C4-2B (cell line): ENCODE results near the gene KRTAP12-4.
"Not testable (repeated sequence)": the region's sequence is repeated elsewhere in the genome, so short reads cannot be mapped to it uniquely, and the experiment has no call there.

Experiments
- H3K27ac ChIP-seq: fragments of 450-650 bp; 2 replicates; pipeline ENCODE4 v1.5.1; 2017
- ZFX ChIP-seq: fragments of 450-650 bp; IDR thresholded peaks from 2 replicates; pipeline ENCODE4 v1.6.1; 2017
- TF ChIP-seq, protein P1 (sequence below): fragments of 450-650 bp; conservative IDR thresholded peaks from 2 replicates; pipeline ENCODE4 v1.5.1; 2017; ENCODE audit warnings: mild to moderate bottlenecking

Gene KRTAP12-4

GRCh38 chr21:44649521-44650100 is 4.8 kb downstream of the KRTAP12-4 start:
- TF ChIP-seq ZFX = no peak
- TF ChIP-seq, protein P1, sequence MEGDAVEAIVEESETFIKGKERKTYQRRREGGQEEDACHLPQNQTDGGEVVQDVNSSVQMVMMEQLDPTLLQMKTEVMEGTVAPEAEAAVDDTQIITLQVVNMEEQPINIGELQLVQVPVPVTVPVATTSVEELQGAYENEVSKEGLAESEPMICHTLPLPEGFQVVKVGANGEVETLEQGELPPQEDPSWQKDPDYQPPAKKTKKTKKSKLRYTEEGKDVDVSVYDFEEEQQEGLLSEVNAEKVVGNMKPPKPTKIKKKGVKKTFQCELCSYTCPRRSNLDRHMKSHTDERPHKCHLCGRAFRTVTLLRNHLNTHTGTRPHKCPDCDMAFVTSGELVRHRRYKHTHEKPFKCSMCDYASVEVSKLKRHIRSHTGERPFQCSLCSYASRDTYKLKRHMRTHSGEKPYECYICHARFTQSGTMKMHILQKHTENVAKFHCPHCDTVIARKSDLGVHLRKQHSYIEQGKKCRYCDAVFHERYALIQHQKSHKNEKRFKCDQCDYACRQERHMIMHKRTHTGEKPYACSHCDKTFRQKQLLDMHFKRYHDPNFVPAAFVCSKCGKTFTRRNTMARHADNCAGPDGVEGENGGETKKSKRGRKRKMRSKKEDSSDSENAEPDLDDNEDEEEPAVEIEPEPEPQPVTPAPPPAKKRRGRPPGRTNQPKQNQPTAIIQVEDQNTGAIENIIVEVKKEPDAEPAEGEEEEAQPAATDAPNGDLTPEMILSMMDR = no peak
- H3K27ac ChIP-seq = no peak overlapping the region

GRCh38 chr21:44648557-44649311 is 5.7 kb downstream of the KRTAP12-4 start:
- no peak overlapping the region for H3K27ac ChIP-seq
- TF ChIP-seq, protein P1 = no peak
- TF ChIP-seq ZFX = no peak

DNA sequence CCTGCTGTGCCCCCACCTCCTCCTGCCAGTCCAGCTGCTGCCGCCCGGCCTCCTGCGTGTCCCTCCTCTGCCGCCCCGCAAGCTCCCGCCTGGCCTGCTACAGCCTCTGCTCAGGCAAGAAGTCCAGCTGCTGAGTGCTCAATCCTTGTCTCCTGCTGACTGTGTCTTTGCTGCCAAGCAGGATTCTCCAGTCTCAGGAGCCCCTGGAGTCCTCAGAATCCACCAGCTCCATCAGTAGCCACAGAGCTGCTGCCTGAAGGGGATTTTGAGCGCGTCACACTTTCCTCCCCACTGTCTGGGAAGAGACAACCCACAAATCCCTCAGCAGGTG is 7.3 kb downstream of the KRTAP12-4 start:
- no peak for TF ChIP-seq ZFX
- TF ChIP-seq, protein P1 = no peak
- no peak overlapping the region for H3K27ac ChIP-seq

DNA sequence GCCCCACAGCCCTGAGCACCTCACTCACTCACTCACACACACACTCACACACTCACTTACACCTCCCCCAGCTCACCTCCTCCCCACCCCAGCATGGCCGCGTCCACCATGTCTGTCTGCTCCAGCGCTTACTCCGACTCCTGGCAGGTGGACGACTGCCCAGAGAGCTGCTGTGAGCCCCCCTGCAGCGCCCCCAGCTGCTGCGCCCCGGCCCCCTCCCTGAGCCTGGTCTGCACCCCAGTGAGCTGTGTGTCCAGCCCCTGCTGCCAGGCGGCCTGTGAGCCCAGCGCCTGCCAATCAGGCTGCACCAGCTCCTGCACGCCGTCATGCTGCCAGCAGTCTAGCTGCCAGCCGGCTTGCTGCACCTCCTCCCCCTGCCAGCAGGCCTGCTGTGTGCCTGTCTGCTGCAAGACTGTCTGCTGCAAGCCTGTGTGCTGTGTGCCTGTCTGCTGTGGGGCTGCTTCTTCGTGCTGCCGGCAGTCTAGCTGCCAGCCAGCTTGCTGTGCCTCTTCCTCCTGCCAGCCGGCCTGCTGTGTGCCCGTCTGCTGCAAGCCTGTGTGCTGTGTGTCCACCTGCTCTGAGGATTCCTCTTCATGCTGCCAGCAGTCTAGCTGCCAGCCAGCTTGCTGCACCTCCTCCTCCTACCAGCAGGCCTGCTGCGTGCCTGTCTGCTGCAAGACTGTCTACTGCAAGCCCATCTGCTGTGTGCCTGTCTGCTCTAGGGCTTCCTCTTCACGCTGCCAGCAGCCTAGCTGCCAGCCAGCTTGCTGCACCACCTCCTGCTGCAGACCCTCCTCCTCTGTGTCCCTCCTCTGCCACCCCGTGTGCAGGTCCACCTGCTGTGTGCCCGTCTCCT is 7.9 kb downstream of the KRTAP12-4 start, which contains the start of gene KRTAP10-11:
Gene KRTAP10-11, plus strand, starts transcription at position 49 of the 856 bp plus-strand sequence. Its CDS starts 45 bp downstream, at position 94.
- H3K27ac ChIP-seq = not testable (repeated sequence)

DNA sequence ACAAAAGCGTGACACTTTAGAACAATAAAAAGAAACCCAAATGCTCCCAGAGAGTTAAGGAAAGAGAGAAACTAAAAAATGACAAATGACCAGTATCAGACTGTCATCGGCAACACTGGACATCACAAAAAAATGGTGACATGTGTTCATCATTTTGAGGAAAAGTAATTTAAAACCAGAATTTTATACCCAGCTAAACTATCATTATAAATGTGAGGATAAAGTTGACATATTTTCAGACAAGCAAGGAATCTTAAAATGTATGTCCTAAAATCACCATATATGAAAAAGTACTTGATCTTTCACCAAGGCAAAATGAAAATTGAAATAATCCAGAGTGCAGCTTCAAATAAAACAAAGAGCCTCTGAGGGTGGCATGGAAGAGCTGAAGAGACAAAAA is 9.6 kb downstream of the KRTAP12-4 start:
- no peak for TF ChIP-seq ZFX
- TF ChIP-seq, protein P1 = no peak

DNA sequence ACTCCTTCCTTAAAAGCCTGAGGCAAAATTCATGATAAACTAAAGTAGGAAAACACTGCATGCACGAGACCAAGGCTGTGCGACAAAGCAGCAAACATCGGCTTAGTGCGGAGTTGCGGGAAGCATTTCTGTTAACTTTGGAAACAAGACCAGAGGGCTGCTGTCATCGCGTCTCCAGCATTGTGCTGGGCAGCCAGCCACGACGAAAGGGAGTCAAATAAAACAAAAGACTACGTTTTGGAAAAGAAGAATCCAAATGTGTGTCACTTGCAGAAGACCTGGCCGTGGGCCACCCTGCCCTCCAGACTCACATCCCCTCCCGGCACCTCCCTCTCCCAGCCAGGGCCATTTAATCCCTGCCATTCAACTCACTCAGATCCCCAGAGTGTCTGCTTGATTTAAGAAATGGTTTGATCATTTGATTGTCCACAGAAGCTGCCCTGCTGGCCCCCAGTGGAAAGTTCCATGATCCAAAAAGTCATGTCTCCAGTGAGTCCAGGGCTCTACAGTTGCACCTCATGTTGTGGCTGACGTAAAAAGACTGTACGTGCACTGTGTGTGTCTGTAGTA is 10.6 kb downstream of the KRTAP12-4 start:
- TF ChIP-seq, protein P1 = no peak
- TF ChIP-seq ZFX = no peak
- H3K27ac ChIP-seq = no peak overlapping the region

More for the DNA sequence above, 9.6 kb downstream of the KRTAP12-4 start:
- no peak overlapping the region for H3K27ac ChIP-seq

GRCh38 chr21:44640761-44641160 is 13.7 kb downstream of the KRTAP12-4 start:
- TF ChIP-seq, protein P1 = no peak
- no peak for TF ChIP-seq ZFX

More at GRCh38 chr21:44640761-44641160, 13.7 kb downstream of the KRTAP12-4 start:
- H3K27ac ChIP-seq = no peak overlapping the region
